Hepatocyte (in vitro differentiated cells): ENCODE measurements around the gene ATG16L2. TPM values are rescaled to one million over a fixed set of nuclear protein-coding genes. Genes with fewer than 3 reads are reported as not detected.

Experiments
- DNase-seq: peaks from one replicate; pipeline ENCODE4 v3.0.0-alpha.2; 2016; ENCODE audit warnings: low spot score
- H2AFZ ChIP-seq: fragments of 200-600 bp; sonication (generic); 2 replicates; pipeline ENCODE4 v1.6.0; 2016; ENCODE audit warnings: antibody characterized with exemption, mild to moderate bottlenecking
- H3K27ac ChIP-seq: fragments of 200-600 bp; sonication (generic); 2 replicates; pipeline ENCODE4 v1.5.1; 2016; ENCODE audit warnings: mild to moderate bottlenecking
- H3K27me3 ChIP-seq: fragments of 200-600 bp; sonication (generic); 2 replicates; pipeline ENCODE4 v1.6.1; 2016
- H3K36me3 ChIP-seq: fragments of 200-600 bp; sonication (generic); replicated peaks from 2 replicates; pipeline ENCODE4 v1.5.1; 2016; ENCODE audit warnings: low read depth; ENCODE audit not compliant: insufficient read depth
- H3K4me1 ChIP-seq: fragments of 200-600 bp; sonication (generic); 2 replicates; pipeline ENCODE4 v1.5.1; 2016; ENCODE audit warnings: mild to moderate bottlenecking, moderate library complexity; ENCODE audit not compliant: insufficient read depth
- H3K4me2 ChIP-seq: fragments of 200-600 bp; sonication (generic); 2 replicates; pipeline ENCODE4 v1.6.0; 2016
- H3K4me3 ChIP-seq: fragments of 200-600 bp; sonication (generic); 2 replicates; pipeline ENCODE4 v1.5.1; 2016; ENCODE audit warnings: mild to moderate bottlenecking
- H3K79me2 ChIP-seq: fragments of 200-600 bp; sonication (generic); 2 replicates; pipeline ENCODE4 v1.6.0; 2017; ENCODE audit warnings: mild to moderate bottlenecking
- H3K9me2 ChIP-seq: fragments of 200-600 bp; sonication (generic); replicated peaks from 2 replicates; pipeline ENCODE4 v1.6.0; 2017; ENCODE audit warnings: mild to moderate bottlenecking; ENCODE audit not compliant: insufficient read depth
- H3K9me3 ChIP-seq: fragments of 200-600 bp; sonication (generic); 2 replicates; pipeline ENCODE4 v1.5.1; 2016; ENCODE audit warnings: low read depth, mild to moderate bottlenecking
- H4K20me1 ChIP-seq: fragments of 200-600 bp; sonication (generic); 2 replicates; pipeline ENCODE4 v1.6.0; 2016; ENCODE audit warnings: mild to moderate bottlenecking; ENCODE audit not compliant: insufficient read depth, poor library complexity, severe bottlenecking
- CTCF ChIP-seq: fragments of 200-600 bp; sonication (generic); IDR thresholded peaks from 2 replicates; pipeline ENCODE4 v1.5.1; 2016; ENCODE audit warnings: antibody characterized with exemption, mild to moderate bottlenecking; ENCODE audit not compliant: poor library complexity
- EZH2 ChIP-seq: fragments of 200-600 bp; sonication (generic); IDR thresholded peaks from 2 replicates; pipeline ENCODE4 v1.6.1; 2016; ENCODE audit warnings: antibody characterized with exemption, mild to moderate bottlenecking, borderline replicate concordance
- EZH2phosphoT487 ChIP-seq: fragments of 200-600 bp; sonication (generic); IDR thresholded peaks from one replicate; pipeline ENCODE4 v1.6.1; 2018; ENCODE audit warnings: antibody characterized with exemption, mild to moderate bottlenecking, low read depth, moderate library complexity; ENCODE audit not compliant: unreplicated experiment, severe bottlenecking
- WGBS: methylation state at CpG from one replicate; pipeline ENCODE4 v1.1.6; 2016; ENCODE audit warnings: low lambda C conversion rate; ENCODE audit errors: missing lambda C conversion rate; 5-methylcytosine and 5-hydroxymethylcytosine counted together
- polyA plus RNA-seq: library from polyadenylated mRNA; unstranded; fragments of >200 nt; fragmentation: Nextera tagmentation; extraction: Ambion mirVana; gene quantifications from 2 replicates; pipeline ENCODE4 v1.2.1, GENCODE V29; 2016
- total RNA-seq: library from RNA; depleted of rRNA; stranded (reverse); fragments of >200 nt; gene quantifications from 2 replicates; pipeline ENCODE4 v1.2.3, GENCODE V29; 2014

The ATG16L2 gene
- total and polyA plus RNA-seq, 2 experiments from 2014 or later = 11.5 to 20.3 TPM

GRCh38 chr11:72836111-72836510 is 21.9 kb downstream of the ATG16L2 start:
- Histone ChIP-seq H3K9me2 (no peaks in the 10 kb centered on the region), H3K4me2 (no peak overlapping the region), H3K4me3 (no peak overlapping the region), H3K27me3 (no peaks in the 10 kb centered on the region), H3K4me1 (peaks cover 9% of the 10 kb centered on the region), H3K79me2 (no peaks in the 10 kb centered on the region), H2AFZ (no peak overlapping the region), H3K9me3 (no peaks in the 10 kb centered on the region), H4K20me1 (no peaks in the 10 kb centered on the region), H3K27ac (peak overlapping the region; percentile 38), H3K36me3 (no peaks in the 10 kb centered on the region)
- TF ChIP-seq EZH2phosphoT487 (no peak), EZH2 (no peak), CTCF (no peak)
- WGBS = 66% methylated on average over 4 of the region's 4 CpGs
- no peak for DNase-seq

- H3K4me3 ChIP-seq = no peak overlapping the region
- no peaks in the 10 kb centered on the region for H3K27me3 ChIP-seq
- no peak overlapping the region for H2AFZ ChIP-seq
- no peaks in the 10 kb centered on the region for H3K9me3 ChIP-seq
- no peaks in the 10 kb centered on the region for H4K20me1 ChIP-seq
- no peak overlapping the region for H3K4me2 ChIP-seq
- H3K4me1 ChIP-seq = peaks cover 4% of the 10 kb centered on the region
- H3K79me2 ChIP-seq = no peaks in the 10 kb centered on the region
- H3K9me2 ChIP-seq = no peaks in the 10 kb centered on the region
- TF ChIP-seq EZH2 (no peak), CTCF (no peak), EZH2phosphoT487 (no peak)
- WGBS = 79% methylated on average over 4 of the region's 4 CpGs
- H3K36me3 ChIP-seq = no peaks in the 10 kb centered on the region
- no peak overlapping the region for H3K27ac ChIP-seq
- DNase-seq = no peak
Observed at GRCh38 chr11:72838691-72839305, 24.6 kb downstream of the ATG16L2 start.

GRCh38 chr11:72840780-72841179 is 26.6 kb downstream of the ATG16L2 start:
- Histone ChIP-seq H3K4me3 (no peak overlapping the region), H3K27ac (peak overlapping the region; percentile 1), H3K4me1 (peaks cover 9% of the 10 kb centered on the region), H4K20me1 (no peaks in the 10 kb centered on the region), H3K9me2 (no peaks in the 10 kb centered on the region), H3K9me3 (no peaks in the 10 kb centered on the region), H3K36me3 (no peaks in the 10 kb centered on the region), H3K27me3 (no peaks in the 10 kb centered on the region), H2AFZ (no peak overlapping the region), H3K4me2 (no peak overlapping the region), H3K79me2 (no peaks in the 10 kb centered on the region)
- 81% methylated on average over 4 of the region's 4 CpGs for WGBS
- TF ChIP-seq EZH2 (no peak), EZH2phosphoT487 (no peak), CTCF (no peak)
- no peak for DNase-seq

- DNase-seq = no peak
- Histone ChIP-seq H3K36me3 (no peaks in the 10 kb centered on the region), H2AFZ (no peak overlapping the region), H3K4me2 (no peak overlapping the region), H3K9me2 (no peaks in the 10 kb centered on the region), H3K9me3 (no peaks in the 10 kb centered on the region), H4K20me1 (no peaks in the 10 kb centered on the region), H3K27me3 (no peaks in the 10 kb centered on the region), H3K4me3 (no peak overlapping the region), H3K27ac (no peak overlapping the region), H3K4me1 (peaks cover 9% of the 10 kb centered on the region), H3K79me2 (no peaks in the 10 kb centered on the region)
- TF ChIP-seq EZH2phosphoT487 = no peak
- no peak for TF ChIP-seq CTCF
- TF ChIP-seq EZH2 = no peak
- 67% methylated on average over 7 of the region's 7 CpGs for WGBS
Observed at GRCh38 chr11:72841397-72841796, 27.2 kb downstream of the ATG16L2 start.
